IMR-90 (cell line): ENCODE results near the gene ANKDD1B. TPM values are rescaled to one million over a fixed set of nuclear protein-coding genes. Genes with fewer than 3 reads are reported as not detected.

Source experiments
- ATAC-seq: fragments of 200-7000 bp; cut with Tn5 transposase; 2 replicates; pipeline ENCODE4 v1.9.1; 2020; ENCODE audit warnings: low read depth, mild to moderate bottlenecking, moderate library complexity
- BruUV-seq: library from RNA; stranded (reverse); fragments of 400-500 nt; replicated peaks from 2 replicates; lab custom pipeline; 2021; lab: Mats Ljungman, UMichigan
- CTCF ChIA-PET: fragments of 300-600 bp; formaldehyde crosslinking; extraction: SDS; loops from one replicate; lab custom pipeline; 2021; ENCODE audit warnings: antibody characterized with exemption; lab: Yijun Ruan, JAX
- POLR2A ChIA-PET: fragments of 300-600 bp; sonication (Branson Sonifier 250); formaldehyde crosslinking; loops from one replicate; lab custom pipeline; 2022; ENCODE audit warnings: antibody characterized with exemption; ENCODE audit not compliant: unreplicated experiment; lab: Charles Lee
- DNase-seq: peaks from one replicate; pipeline ENCODE4 v3.0.0; 2013
- H2AFZ ChIP-seq: replicated peaks from 2 replicates; pipeline ENCODE3; 2013; ENCODE audit warnings: low read length, mild to moderate bottlenecking; ENCODE audit not compliant: poor library complexity
- H2AK5ac ChIP-seq: 2 replicates; pipeline ENCODE4 v1.6.1; 2013; ENCODE audit warnings: low read depth, low read length, inconsistent platforms
- H2AK9ac ChIP-seq: replicated peaks from 2 replicates; pipeline ENCODE3; 2013; ENCODE audit warnings: mild to moderate bottlenecking, low read depth, low read length, moderate library complexity; ENCODE audit not compliant: poor library complexity
- H2BK120ac ChIP-seq: 2 replicates; pipeline ENCODE4 v1.6.1; 2013; ENCODE audit warnings: low read depth, low read length, inconsistent platforms
- H2BK15ac ChIP-seq: 3 replicates; pipeline ENCODE4 v1.6.1; 2013; ENCODE audit warnings: low read depth, low read length, inconsistent platforms
- H2BK20ac ChIP-seq: 2 replicates; pipeline ENCODE4 v1.6.1; 2013; ENCODE audit warnings: low read depth, mild to moderate bottlenecking, inconsistent platforms, low read length, moderate library complexity
- H2BK5ac ChIP-seq: 2 replicates; pipeline ENCODE4 v1.6.1; 2013; ENCODE audit warnings: mild to moderate bottlenecking, low read depth, low read length, inconsistent platforms; ENCODE audit not compliant: poor library complexity, severe bottlenecking
- H3K14ac ChIP-seq: replicated peaks from 2 replicates; pipeline ENCODE4 v1.6.1; 2013; ENCODE audit warnings: low read depth, low read length, inconsistent platforms
- H3K18ac ChIP-seq: 2 replicates; pipeline ENCODE4 v1.6.1; 2013; ENCODE audit warnings: low read depth, low read length, control low read depth
- H3K23ac ChIP-seq: 2 replicates; pipeline ENCODE4 v1.6.1; 2013; ENCODE audit warnings: low read depth, low read length, inconsistent platforms
- H3K27ac ChIP-seq: 2 replicates; pipeline ENCODE4 v1.5.1; 2013; ENCODE audit warnings: mild to moderate bottlenecking, control low read depth, low read length; ENCODE audit not compliant: insufficient read depth
- H3K27me3 ChIP-seq: 2 replicates; pipeline ENCODE4 v1.6.1; 2013; ENCODE audit warnings: low read length; ENCODE audit not compliant: control insufficient read depth, insufficient read depth
- H3K36me3 ChIP-seq: 2 replicates; pipeline ENCODE4 v1.6.1; 2013; ENCODE audit warnings: low read length, mixed read lengths; ENCODE audit not compliant: control insufficient read depth, insufficient read depth
- H3K4ac ChIP-seq: 2 replicates; pipeline ENCODE4 v1.6.1; 2013; ENCODE audit warnings: low read depth, low read length, inconsistent platforms
- H3K4me1 ChIP-seq: 2 replicates; pipeline ENCODE4 v1.6.1; 2013; ENCODE audit warnings: low read length, mixed read lengths; ENCODE audit not compliant: control insufficient read depth, insufficient read depth
- H3K4me2 ChIP-seq: 2 replicates; pipeline ENCODE4 v1.6.1; 2013; ENCODE audit warnings: low read depth, mild to moderate bottlenecking, control low read depth, low read length, moderate library complexity
- H3K4me3 ChIP-seq: 2 replicates; pipeline ENCODE4 v1.5.1; 2013; ENCODE audit warnings: low read depth, mild to moderate bottlenecking, control low read depth, low read length, moderate library complexity; ENCODE audit not compliant: insufficient read depth
- H3K56ac ChIP-seq: 2 replicates; pipeline ENCODE4 v1.6.1; 2013; ENCODE audit warnings: low read length, inconsistent platforms; ENCODE audit not compliant: insufficient read depth; ENCODE audit errors: extremely low read depth
- H3K79me1 ChIP-seq, 2 experiments: 2 replicates each; pipeline ENCODE4 v1.6.1; 2013; ENCODE audit warnings: low read length in 2 of 2, inconsistent platforms in 1 of 2, low read depth in 1 of 2
- H3K9ac ChIP-seq: 2 replicates; pipeline ENCODE4 v1.6.1; 2013; ENCODE audit warnings: low read depth, low read length, control low read depth
- H3K9me1 ChIP-seq: 2 replicates; pipeline ENCODE4 v1.6.1; 2013; ENCODE audit warnings: low read length, inconsistent platforms; ENCODE audit not compliant: insufficient read depth
- H3K9me3 ChIP-seq: 2 replicates; pipeline ENCODE4 v1.6.1; 2013; ENCODE audit warnings: low read length; ENCODE audit not compliant: control insufficient read depth, insufficient read depth
- H4K20me1 ChIP-seq: 2 replicates; pipeline ENCODE4 v1.6.1; 2013; ENCODE audit warnings: low read length, inconsistent platforms; ENCODE audit not compliant: insufficient read depth
- H4K5ac ChIP-seq: 2 replicates; pipeline ENCODE4 v1.6.1; 2013; ENCODE audit warnings: mild to moderate bottlenecking, low read depth, low read length, control low read depth
- H4K8ac ChIP-seq, 2 experiments: 2 replicates each; pipeline ENCODE4 v1.6.1; 2013; ENCODE audit warnings: low read depth in 2 of 2, low read length in 2 of 2, control low read depth in 1 of 2, inconsistent platforms in 1 of 2
- H4K91ac ChIP-seq: 2 replicates; pipeline ENCODE4 v1.6.1; 2013; ENCODE audit warnings: low read depth, low read length, inconsistent platforms; ENCODE audit not compliant: insufficient read depth
- BHLHE40 ChIP-seq: fragments of 150-350 bp; IDR thresholded peaks from 2 replicates; pipeline ENCODE4 v1.6.1; 2016; ENCODE audit warnings: mild to moderate bottlenecking, low read depth, low read length
- CEBPB ChIP-seq: IDR thresholded peaks from 2 replicates; pipeline ENCODE4 v1.6.1; 2012; ENCODE audit warnings: low read depth, low read length, improper control_type of control experiment
- CHD1 ChIP-seq: IDR thresholded peaks from 2 replicates; pipeline ENCODE4 v1.6.1; 2012; ENCODE audit warnings: low read depth, low read length, improper control_type of control experiment
- CTCF ChIP-seq: conservative IDR thresholded peaks from 2 replicates; pipeline ENCODE4 v1.5.1; 2012; ENCODE audit warnings: mild to moderate bottlenecking, low read depth, low read length, improper control_type of control experiment
- ELK1 ChIP-seq: fragments of 150-350 bp; IDR thresholded peaks from 2 replicates; pipeline ENCODE4 v1.6.1; 2016; ENCODE audit warnings: low read depth, mild to moderate bottlenecking, low read length, moderate library complexity, borderline replicate concordance
- FOS ChIP-seq: fragments of 150-350 bp; IDR thresholded peaks from 2 replicates; pipeline ENCODE4 v1.6.1; 2016; ENCODE audit warnings: low read depth, low read length
- MAFK ChIP-seq: IDR thresholded peaks from 2 replicates; pipeline ENCODE4 v1.6.1; 2012; ENCODE audit warnings: low read depth, low read length, improper control_type of control experiment
- MAZ ChIP-seq: IDR thresholded peaks from 2 replicates; pipeline ENCODE4 v1.6.1; 2012; ENCODE audit warnings: low read depth, mild to moderate bottlenecking, low read length, improper control_type of control experiment, moderate library complexity, borderline replicate concordance
- MXI1 ChIP-seq: IDR thresholded peaks from 2 replicates; pipeline ENCODE4 v1.6.1; 2012; ENCODE audit warnings: low read depth, mild to moderate bottlenecking, low read length, moderate library complexity, borderline replicate concordance
- NFE2L2 ChIP-seq: fragments of 150-350 bp; IDR thresholded peaks from 2 replicates; pipeline ENCODE4 v1.6.1; 2016; ENCODE audit warnings: low read depth, mild to moderate bottlenecking, low read length
- POLR2A ChIP-seq: IDR thresholded peaks from 2 replicates; pipeline ENCODE4 v1.6.1; 2012; ENCODE audit warnings: mild to moderate bottlenecking, low read depth, low read length
- RAD21 ChIP-seq: IDR thresholded peaks from 2 replicates; pipeline ENCODE4 v1.6.1; 2012; ENCODE audit warnings: low read length, improper control_type of control experiment
- RCOR1 ChIP-seq: IDR thresholded peaks from 2 replicates; pipeline ENCODE4 v1.6.1; 2012; ENCODE audit warnings: mild to moderate bottlenecking, low read length, improper control_type of control experiment; ENCODE audit not compliant: insufficient replicate concordance
- RFX5 ChIP-seq: IDR thresholded peaks from 2 replicates; pipeline ENCODE4 v1.8.0; 2012; ENCODE audit warnings: low read depth, mild to moderate bottlenecking, low read length, moderate library complexity
- SMC3 ChIP-seq: fragments of 150-350 bp; IDR thresholded peaks from 2 replicates; pipeline ENCODE4 v1.6.1; 2016; ENCODE audit warnings: low read depth, mild to moderate bottlenecking, antibody characterized with exemption, low read length, moderate library complexity
- USF2 ChIP-seq: fragments of 150-350 bp; IDR thresholded peaks from 2 replicates; pipeline ENCODE4 v1.6.1; 2017; ENCODE audit warnings: mild to moderate bottlenecking, antibody characterized with exemption, low read length, low read depth
- WGBS, 2 experiments: methylation state at CpG; one replicate each; pipeline versions ENCODE4 v1.1.5 to v1.1.7; 2013; ENCODE audit warnings: missing lambda C conversion rate in 2 of 2; ENCODE audit not compliant: insufficient read length in 1 of 2; ENCODE audit errors: extremely low coverage in 2 of 2; 5-methylcytosine and 5-hydroxymethylcytosine counted together
- dilution Hi-C: fragments of 300-500 bp; cut with HindIII; formaldehyde crosslinking; loops from one replicate; pipeline ENCODE4 v1.14.3; 2018; ENCODE audit warnings: low sequenced_read_pairs; ENCODE audit not compliant: unreplicated experiment
- in situ Hi-C: fragments of 300-500 bp; cut with MboI; formaldehyde crosslinking; loops from 3 replicates; pipeline ENCODE4 v1.14.3; 2019; ENCODE audit warnings: low sequenced_read_pairs, inconsistent platforms, mixed read lengths
- intact Hi-C: fragments of 100-400 bp; cut with micrococcal nuclease; formaldehyde crosslinking; loops from 2 replicates; pipeline ENCODE4 v1.10.0; 2022
- polyA plus RNA-seq, 3 experiments: library from polyadenylated mRNA; depleted of rRNA; stranded (reverse); fragments of >200 nt; gene quantifications; 2 replicates each; pipeline ENCODE4 v1.2.3, GENCODE V29; 2012; ENCODE audit warnings: low replicate concordance in 1 of 3
- total RNA-seq: library from RNA; depleted of rRNA; stranded (reverse); fragments of >200 nt; gene quantifications from 2 replicates; pipeline ENCODE4 v1.2.3, GENCODE V29; 2012

Gene ANKDD1B
- total and polyA plus RNA-seq, 2 of the 4 experiments (the other 2 are of a cell fraction), result 0.24 TPM; not detected in 1

- no peak overlapping the region for H4K91ac ChIP-seq
- H3K27ac ChIP-seq, result no peak overlapping the region
- DNase-seq, result no peak
- no peaks in the 10 kb centered on the region for H3K36me3 ChIP-seq
- H3K9me3 ChIP-seq, result no peaks in the 10 kb centered on the region
- no peak overlapping the region for H3K4me2 ChIP-seq
- H4K5ac ChIP-seq, result no peak overlapping the region
- no peak overlapping the region for H2BK5ac ChIP-seq
- H3K4ac ChIP-seq, result no peak overlapping the region
- H3K9ac ChIP-seq, result no peak overlapping the region
- H3K4me3 ChIP-seq, result no peak overlapping the region
- POLR2A ChIA-PET, result interaction anchor here (0.6 kb wide), 1 partner anchor 19 kb away, joined by 4 read pairs; no protein-coding TSS in a partner anchor
- WGBS, 2 experiments, result no CpG with 5 or more reads among the region's 2 CpGs
- H3K14ac ChIP-seq, result no peak overlapping the region
- no peak overlapping the region for H3K56ac ChIP-seq
- H3K79me1 ChIP-seq, result no peaks in the 10 kb centered on the region
- dilution Hi-C loops (no loop called here), intact Hi-C loops (no loop called here), in situ Hi-C loops (no loop called here)
- H2BK120ac ChIP-seq, result no peak overlapping the region
- no peak overlapping the region for H3K18ac ChIP-seq
- H2BK20ac ChIP-seq, result no peak overlapping the region
- no peaks in the 10 kb centered on the region for H3K27me3 ChIP-seq
- H4K8ac ChIP-seq, result no peak overlapping the region
- no peak for ATAC-seq
- no peak overlapping the region for H3K23ac ChIP-seq
- BruUV-seq, result no TSS peak
- no peaks in the 10 kb centered on the region for H3K4me1 ChIP-seq
- no peak for TF ChIP-seq MXI1
- TF ChIP-seq CTCF, result no peak
- no peak for TF ChIP-seq BHLHE40
- TF ChIP-seq MAFK, result no peak
- TF ChIP-seq RCOR1, result no peak
- TF ChIP-seq CHD1, result no peak
- no peak for TF ChIP-seq USF2
- TF ChIP-seq RAD21, result no peak
- TF ChIP-seq CEBPB, result no peak
- TF ChIP-seq MAZ, result no peak
- TF ChIP-seq RFX5, result no peak
- TF ChIP-seq ELK1, result no peak
- no peak for TF ChIP-seq NFE2L2
- TF ChIP-seq POLR2A, result no peak
- TF ChIP-seq FOS, result no peak
- TF ChIP-seq SMC3, result no peak
- no peak overlapping the region for H2AK5ac ChIP-seq
- H2AFZ ChIP-seq, result no peak overlapping the region
- CTCF ChIA-PET, result no interaction called here
- no peaks in the 10 kb centered on the region for H3K9me1 ChIP-seq
- no peak overlapping the region for H2BK15ac ChIP-seq
- H4K20me1 ChIP-seq, result no peaks in the 10 kb centered on the region
- no peak overlapping the region for H2AK9ac ChIP-seq
Observed at GRCh38 chr5:75662061-75662460, 50.8 kb downstream of the ANKDD1B start.
